ENCODE measurements around the gene NFIX. TPM values are rescaled to one million over a fixed set of nuclear protein-coding genes. Genes with fewer than 3 reads are reported as not detected.
A peak's percentile ranks its signal among the peaks of the same experiment; 100 is the strongest.

The NFIX gene
- total RNA-seq, 1 experiment from 2014 or later = 16.4 TPM

GRCh38 chr19:13127051-13127450 lies 131.8 kb downstream of the NFIX start:
- Mint-ChIP-seq H3K36me3 (ENCODE audit: insufficient read depth, unreplicated experiment) (peaks cover 18% of the 10 kb centered on the region), H3K9me3 (ENCODE audit: low read depth, unreplicated experiment) (no peaks in the 10 kb centered on the region), H3K4me1 (ENCODE audit: low read depth, unreplicated experiment) (peaks cover 15% of the 10 kb centered on the region), H3K4me3 (ENCODE audit: low read depth, unreplicated experiment) (no peak overlapping the region), H3K27ac (ENCODE audit: unreplicated experiment) (no peak overlapping the region), H3K27me3 (ENCODE audit: unreplicated experiment) (no peaks in the 10 kb centered on the region)
- no peak for DNase-seq
- no peak for TF ChIP-seq CTCF (IDR thresholded peaks at IDR 0.05; ENCODE audit: unreplicated experiment)
- CTCF ChIA-PET = interaction anchor here (0.6 kb wide), 1 partner anchor 725 kb away, joined by 6 read pairs; no protein-coding TSS in a partner anchor
- no TSS peak for BruUV-seq (replicated peaks)
- intact Hi-C loops (cut with micrococcal nuclease; ENCODE audit: unreplicated experiment) = no loop called here

GRCh38 chr19:13127811-13128575 lies 132.7 kb downstream of the NFIX start:
- H3K36me3 Mint-ChIP-seq (ENCODE audit: insufficient read depth, unreplicated experiment) = peaks cover 11% of the 10 kb centered on the region
- TF ChIP-seq CTCF (IDR thresholded peaks at IDR 0.05; ENCODE audit: unreplicated experiment) = no peak
- no peaks in the 10 kb centered on the region for H3K27me3 Mint-ChIP-seq (ENCODE audit: unreplicated experiment)
- no peak for DNase-seq
- H3K27ac Mint-ChIP-seq (ENCODE audit: unreplicated experiment) = peak overlapping the region; percentile 48
- intact Hi-C loops (cut with micrococcal nuclease; ENCODE audit: unreplicated experiment) = no loop called here
- H3K4me1 Mint-ChIP-seq (ENCODE audit: low read depth, unreplicated experiment) = peaks cover 8% of the 10 kb centered on the region
- no peaks in the 10 kb centered on the region for H3K9me3 Mint-ChIP-seq (ENCODE audit: low read depth, unreplicated experiment)
- CTCF ChIA-PET = interaction anchor here (0.6 kb wide), 1 partner anchor 724 kb away, joined by 6 read pairs; no protein-coding TSS in a partner anchor
- H3K4me3 Mint-ChIP-seq (ENCODE audit: low read depth, unreplicated experiment) = no peak overlapping the region
- BruUV-seq (replicated peaks) = no TSS peak

GRCh38 chr19:13128583-13128982 lies 133.3 kb downstream of the NFIX start:
- intact Hi-C loops (cut with micrococcal nuclease; ENCODE audit: unreplicated experiment) = no loop called here
- no peak for TF ChIP-seq CTCF (IDR thresholded peaks at IDR 0.05; ENCODE audit: unreplicated experiment)
- CTCF ChIA-PET = interaction anchor here (0.8 kb wide), 1 partner anchor 21 kb away, joined by 5 read pairs; the partner anchor contains the start of genes IER2 and STX10
- H3K36me3 Mint-ChIP-seq (ENCODE audit: insufficient read depth, unreplicated experiment) = peaks cover 11% of the 10 kb centered on the region
- DNase-seq = no peak
- no TSS peak for BruUV-seq (replicated peaks)
- peaks cover 8% of the 10 kb centered on the region for H3K4me1 Mint-ChIP-seq (ENCODE audit: low read depth, unreplicated experiment)
- H3K4me3 Mint-ChIP-seq (ENCODE audit: low read depth, unreplicated experiment) = no peak overlapping the region
- H3K27me3 Mint-ChIP-seq (ENCODE audit: unreplicated experiment) = no peaks in the 10 kb centered on the region
- H3K9me3 Mint-ChIP-seq (ENCODE audit: low read depth, unreplicated experiment) = no peaks in the 10 kb centered on the region
- no peak overlapping the region for H3K27ac Mint-ChIP-seq (ENCODE audit: unreplicated experiment)

GRCh38 chr19:13129384-13129783 lies 134.1 kb downstream of the NFIX start:
- Mint-ChIP-seq H3K27ac (ENCODE audit: unreplicated experiment) (no peak overlapping the region), H3K4me3 (ENCODE audit: low read depth, unreplicated experiment) (no peak overlapping the region), H3K27me3 (ENCODE audit: unreplicated experiment) (no peaks in the 10 kb centered on the region), H3K4me1 (ENCODE audit: low read depth, unreplicated experiment) (peaks cover 8% of the 10 kb centered on the region), H3K9me3 (ENCODE audit: low read depth, unreplicated experiment) (no peaks in the 10 kb centered on the region), H3K36me3 (ENCODE audit: insufficient read depth, unreplicated experiment) (peaks cover 11% of the 10 kb centered on the region)
- intact Hi-C loops (cut with micrococcal nuclease; ENCODE audit: unreplicated experiment) = no loop called here
- no TSS peak for BruUV-seq (replicated peaks)
- CTCF ChIA-PET = interaction anchor here (0.8 kb wide), 1 partner anchor 20 kb away, joined by 5 read pairs; the partner anchor contains the start of genes IER2 and STX10
- no peak for DNase-seq
- no peak for TF ChIP-seq CTCF (IDR thresholded peaks at IDR 0.05; ENCODE audit: unreplicated experiment)
